Activated CD4-positive, alpha-beta memory T cell treated with anti-CD3 and anti-CD28 coated beads for 36 hours (primary cell): ENCODE data around the gene DUSP3. TPM values are rescaled to one million over a fixed set of nuclear protein-coding genes. Genes with fewer than 3 reads are reported as not detected.
A peak's percentile ranks its signal among the peaks of the same experiment; 100 is the strongest.

Experiments
- CTCF ChIA-PET: fragments of 350-600 bp; sonication (Branson Sonifier 250); formaldehyde crosslinking; loops from one replicate; lab custom pipeline; 2021; ENCODE audit warnings: antibody characterized with exemption, inconsistent platforms; lab: Charles Lee
- POLR2A ChIA-PET: fragments of 350-600 bp; sonication (Branson Sonifier 250); formaldehyde crosslinking; loops from one replicate; lab custom pipeline; 2021; ENCODE audit warnings: antibody characterized with exemption; lab: Charles Lee
- DNase-seq: peaks from one replicate; pipeline ENCODE4 v3.0.0-alpha.2; 2020
- H3K27ac Mint-ChIP-seq: one replicate; pipeline ENCODE4 v1.8.0; 2021; ENCODE audit warnings: mixed read lengths
- H3K27me3 Mint-ChIP-seq: one replicate; pipeline ENCODE4 v1.8.0; 2021; ENCODE audit warnings: mixed read lengths
- H3K36me3 Mint-ChIP-seq: one replicate; pipeline ENCODE4 v1.8.0; 2021; ENCODE audit warnings: mixed read lengths
- H3K4me1 Mint-ChIP-seq: one replicate; pipeline ENCODE4 v1.8.0; 2021; ENCODE audit warnings: low read depth, mixed read lengths
- H3K4me3 Mint-ChIP-seq: one replicate; pipeline ENCODE4 v1.8.0; 2021; ENCODE audit warnings: mild to moderate bottlenecking, mixed read lengths
- H3K9me3 Mint-ChIP-seq: one replicate; pipeline ENCODE4 v1.8.0; 2021; ENCODE audit warnings: mixed read lengths
- intact Hi-C: fragments of 100-400 bp; cut with micrococcal nuclease; formaldehyde crosslinking; loops from one replicate; pipeline ENCODE4 v1.15.1; 2023
- total RNA-seq, 2 experiments: library from RNA; stranded (reverse); gene quantifications; one replicate each; pipeline ENCODE4 v1.2.3, GENCODE V29; 2021

Gene DUSP3
- total RNA-seq, 2 experiments from 2014 or later: 13.8 to 14.8 TPM

- intact Hi-C loops: loop anchor here (10.0 kb wide), 1 partner anchor 65 kb away; the partner anchor contains the start of gene CD300LG
- Mint-ChIP-seq H3K9me3 (no peaks in the 10 kb centered on the region), H3K4me3 (peak overlapping the region; percentile 67), H3K36me3 (peaks cover 2% of the 10 kb centered on the region), H3K4me1 (peaks cover 7% of the 10 kb centered on the region), H3K27ac (no peak overlapping the region), H3K27me3 (peaks cover 24% of the 10 kb centered on the region)
- ChIA-PET CTCF (interaction anchor here (1.1 to 4.4 kb wide), 3 partner anchors 13 to 85 kb away, joined by 3 to 30 read pairs (median 17); no protein-coding TSS in a partner anchor), POLR2A (interaction anchor here (0.6 to 0.9 kb wide), 2 partner anchors 419 to 782 kb away, joined by 3 read pairs; no protein-coding TSS in a partner anchor)
- no peak for DNase-seq
Measured at GRCh38 chr17:43779145-43780125, 658 bp upstream of the DUSP3 start.

GRCh38 chr17:43774304-43775250 is 4.2 kb downstream of the DUSP3 start:
- peaks cover 6% of the 10 kb centered on the region for H3K4me1 Mint-ChIP-seq
- CTCF ChIA-PET: interaction anchor here (0.7 to 4.4 kb wide), 3 partner anchors 8 to 14 kb away, joined by 3 to 30 read pairs (median 8); no protein-coding TSS in a partner anchor
- intact Hi-C loops: no loop called here
- H3K27ac Mint-ChIP-seq: no peak overlapping the region
- peaks cover 1% of the 10 kb centered on the region for H3K27me3 Mint-ChIP-seq
- DNase-seq: no peak
- H3K9me3 Mint-ChIP-seq: no peaks in the 10 kb centered on the region
- POLR2A ChIA-PET: no interaction called here
- no peak overlapping the region for H3K4me3 Mint-ChIP-seq
- peaks cover 22% of the 10 kb centered on the region for H3K36me3 Mint-ChIP-seq

GRCh38 chr17:43772877-43773648 is 5.7 kb downstream of the DUSP3 start:
- Mint-ChIP-seq H3K4me1 (peaks cover 2% of the 10 kb centered on the region), H3K9me3 (no peaks in the 10 kb centered on the region), H3K36me3 (peaks cover 25% of the 10 kb centered on the region), H3K4me3 (no peak overlapping the region), H3K27ac (no peak overlapping the region), H3K27me3 (no peaks in the 10 kb centered on the region)
- intact Hi-C loops: no loop called here
- ChIA-PET CTCF (interaction anchor here (1.1 to 2.0 kb wide), 3 partner anchors 13 to 79 kb away, joined by 3 to 9 read pairs (median 8); no protein-coding TSS in a partner anchor), POLR2A (no interaction called here)
- DNase-seq: no peak

- intact Hi-C loops: no loop called here
- H3K9me3 Mint-ChIP-seq: no peaks in the 10 kb centered on the region
- CTCF ChIA-PET: no interaction called here
- peaks cover 25% of the 10 kb centered on the region for H3K36me3 Mint-ChIP-seq
- no peak for DNase-seq
- H3K4me1 Mint-ChIP-seq: no peaks in the 10 kb centered on the region
- no peak overlapping the region for H3K27ac Mint-ChIP-seq
- POLR2A ChIA-PET: no interaction called here
- no peaks in the 10 kb centered on the region for H3K27me3 Mint-ChIP-seq
- H3K4me3 Mint-ChIP-seq: no peak overlapping the region
Measured at GRCh38 chr17:43771463-43771862, 7.3 kb downstream of the DUSP3 start.

GRCh38 chr17:43770957-43771356 is 7.8 kb downstream of the DUSP3 start:
- Mint-ChIP-seq H3K27ac (no peak overlapping the region), H3K27me3 (no peaks in the 10 kb centered on the region), H3K9me3 (no peaks in the 10 kb centered on the region), H3K4me3 (no peak overlapping the region), H3K36me3 (peaks cover 25% of the 10 kb centered on the region), H3K4me1 (no peaks in the 10 kb centered on the region)
- POLR2A ChIA-PET: no interaction called here
- CTCF ChIA-PET: interaction anchor here (2.1 kb wide), 1 partner anchor 10 kb away, joined by 11 read pairs; no protein-coding TSS in a partner anchor
- intact Hi-C loops: no loop called here
- DNase-seq: no peak

GRCh38 chr17:43769859-43770258 is 8.9 kb downstream of the DUSP3 start:
- H3K9me3 Mint-ChIP-seq: no peaks in the 10 kb centered on the region
- H3K4me3 Mint-ChIP-seq: no peak overlapping the region
- H3K36me3 Mint-ChIP-seq: peaks cover 23% of the 10 kb centered on the region
- no peak overlapping the region for H3K27ac Mint-ChIP-seq
- CTCF ChIA-PET: interaction anchor here (1.0 to 2.1 kb wide), 2 partner anchors 9 to 12 kb away, joined by 3 to 11 read pairs; no protein-coding TSS in a partner anchor
- POLR2A ChIA-PET: no interaction called here
- intact Hi-C loops: no loop called here
- H3K27me3 Mint-ChIP-seq: no peaks in the 10 kb centered on the region
- H3K4me1 Mint-ChIP-seq: no peaks in the 10 kb centered on the region
- no peak for DNase-seq

- no peaks in the 10 kb centered on the region for H3K9me3 Mint-ChIP-seq
- no peak for DNase-seq
- CTCF ChIA-PET: interaction anchor here (1.0 to 2.1 kb wide), 2 partner anchors 9 to 12 kb away, joined by 3 to 11 read pairs; no protein-coding TSS in a partner anchor
- H3K27ac Mint-ChIP-seq: no peak overlapping the region
- intact Hi-C loops: no loop called here
- peaks cover 23% of the 10 kb centered on the region for H3K36me3 Mint-ChIP-seq
- H3K4me1 Mint-ChIP-seq: no peaks in the 10 kb centered on the region
- no peak overlapping the region for H3K4me3 Mint-ChIP-seq
- H3K27me3 Mint-ChIP-seq: no peaks in the 10 kb centered on the region
- POLR2A ChIA-PET: no interaction called here
Measured at GRCh38 chr17:43769426-43769825, 9.4 kb downstream of the DUSP3 start.

- ChIA-PET POLR2A (no interaction called here), CTCF (interaction anchor here (1.0 to 2.1 kb wide), 2 partner anchors 8 to 11 kb away, joined by 3 to 11 read pairs; no protein-coding TSS in a partner anchor)
- Mint-ChIP-seq H3K4me3 (no peak overlapping the region), H3K9me3 (no peaks in the 10 kb centered on the region), H3K4me1 (no peaks in the 10 kb centered on the region), H3K27ac (no peak overlapping the region), H3K27me3 (no peaks in the 10 kb centered on the region), H3K36me3 (peaks cover 23% of the 10 kb centered on the region)
- no peak for DNase-seq
- intact Hi-C loops: no loop called here
Measured at GRCh38 chr17:43768943-43769342, 9.8 kb downstream of the DUSP3 start.

GRCh38 chr17:43768382-43768781 is 10.4 kb downstream of the DUSP3 start:
- Mint-ChIP-seq H3K27ac (no peak overlapping the region), H3K9me3 (no peaks in the 10 kb centered on the region)
- intact Hi-C loops: no loop called here

GRCh38 chr17:43767713-43768059 is 11.1 kb downstream of the DUSP3 start:
- POLR2A ChIA-PET: no interaction called here
- DNase-seq: no peak
- no peaks in the 10 kb centered on the region for H3K4me1 Mint-ChIP-seq
- no peak overlapping the region for H3K4me3 Mint-ChIP-seq
- H3K9me3 Mint-ChIP-seq: no peaks in the 10 kb centered on the region
- H3K36me3 Mint-ChIP-seq: peaks cover 17% of the 10 kb centered on the region
- H3K27me3 Mint-ChIP-seq: no peaks in the 10 kb centered on the region
- no peak overlapping the region for H3K27ac Mint-ChIP-seq
- intact Hi-C loops: no loop called here
- CTCF ChIA-PET: interaction anchor here (0.8 to 13.6 kb wide), 13 partner anchors 9 to 190 kb away, joined by 3 to 582 read pairs (median 14); partner anchors contain the start of genes CD300LG, CFAP97D1 and DUSP3

More at GRCh38 chr17:43768382-43768781, 10.4 kb downstream of the DUSP3 start:
- CTCF ChIA-PET: interaction anchor here (1.2 to 13.6 kb wide), 3 partner anchors 19 to 72 kb away, joined by 3 to 582 read pairs (median 11); no protein-coding TSS in a partner anchor
- Mint-ChIP-seq H3K4me3 (no peak overlapping the region), H3K27me3 (no peaks in the 10 kb centered on the region), H3K36me3 (peaks cover 20% of the 10 kb centered on the region), H3K4me1 (no peaks in the 10 kb centered on the region)
- DNase-seq: no peak
- POLR2A ChIA-PET: no interaction called here
